ENCODE data around the gene PPP1R37.

Gene PPP1R37

GRCh38 chr19:45170146-45171106, 77.4 kb downstream of the PPP1R37 start:
- no peak for DNase-seq (ENCODE audit: low read depth)

GRCh38 chr19:45171211-45171623, 78.2 kb downstream of the PPP1R37 start:
- no peak for DNase-seq (ENCODE audit: low read depth)

- no peak for DNase-seq (ENCODE audit: low read depth)
Measured at GRCh38 chr19:45172173-45172572, 79.2 kb downstream of the PPP1R37 start.

GRCh38 chr19:45172611-45173208, 79.7 kb downstream of the PPP1R37 start:
- peak; percentile 48 for DNase-seq (ENCODE audit: low read depth)

- DNase-seq (ENCODE audit: low read depth), result peak; percentile 97
Measured at GRCh38 chr19:45173816-45174215, 80.8 kb downstream of the PPP1R37 start.

- DNase-seq (ENCODE audit: low read depth), result peak; percentile 68
Measured at GRCh38 chr19:45175515-45176345, 82.8 kb downstream of the PPP1R37 start.

GRCh38 chr19:45177817-45178261, 84.9 kb downstream of the PPP1R37 start, which contains the start of gene TRAPPC6A:
Gene TRAPPC6A, minus strand, starts transcription at chr19:45178237. Its CDS starts 19 bp downstream, at chr19:45178218.
- DNase-seq (ENCODE audit: low read depth), result peak; percentile 78

GRCh38 chr19:45178262-45179071, 85.5 kb downstream of the PPP1R37 start, which contains the start of gene BLOC1S3:
Gene BLOC1S3, plus strand, starts transcription at chr19:45178784. Its CDS starts 513 bp downstream, at chr19:45179297.
- peak; percentile 100 for DNase-seq (ENCODE audit: low read depth)

- no peak for DNase-seq (ENCODE audit: low read depth)
Measured at GRCh38 chr19:45179072-45179891, 86.3 kb downstream of the PPP1R37 start.

- DNase-seq (ENCODE audit: low read depth), result no peak
Measured at GRCh38 chr19:45179892-45180370, 87.0 kb downstream of the PPP1R37 start.

GRCh38 chr19:45180936-45181335, 88.0 kb downstream of the PPP1R37 start:
- DNase-seq (ENCODE audit: low read depth), result no peak

GRCh38 chr19:45182758-45183157, 89.8 kb downstream of the PPP1R37 start:
- no peak for DNase-seq (ENCODE audit: low read depth)

- no peak for DNase-seq (ENCODE audit: low read depth)
Measured at GRCh38 chr19:45184115-45184514, 91.1 kb downstream of the PPP1R37 start.

GRCh38 chr19:45186509-45187334, 93.7 kb downstream of the PPP1R37 start:
- DNase-seq (ENCODE audit: low read depth), result no peak

GRCh38 chr19:45187421-45188100, 94.6 kb downstream of the PPP1R37 start:
- DNase-seq (ENCODE audit: low read depth), result no peak

- DNase-seq (ENCODE audit: low read depth), result no peak
Measured at GRCh38 chr19:45189971-45190370, 97.0 kb downstream of the PPP1R37 start.

- no peak for DNase-seq (ENCODE audit: low read depth)
Measured at GRCh38 chr19:45191375-45191774, 98.4 kb downstream of the PPP1R37 start.

GRCh38 chr19:45195764-45196163, 102.8 kb downstream of the PPP1R37 start:
- no peak for DNase-seq (ENCODE audit: low read depth)

All from amniotic epithelial cell (primary cell).